Liver (tissue), 9 donors: ENCODE measurements around the gene NDFIP2. TPM values are rescaled to one million over a fixed set of nuclear protein-coding genes. Genes with fewer than 3 reads are reported as not detected.

Source experiments
- DNase-seq: peaks from one replicate; pipeline ENCODE4 v3.0.0-alpha.2; 2017; ENCODE audit warnings: low spot score
- H3K27ac ChIP-seq, 2 donors: one replicate each; pipeline ENCODE4 v1.7.0; 2013; ENCODE audit warnings: inconsistent platforms in 2 of 2, low read length in 2 of 2, control low read depth in 1 of 2, low read depth in 1 of 2, mild to moderate bottlenecking in 1 of 2
- H3K27me3 ChIP-seq, 4 donors: one replicate each; pipeline versions ENCODE4 v1.6.1 to v1.7.0; 2013; ENCODE audit warnings: low read length in 3 of 4, inconsistent platforms in 1 of 4, mild to moderate bottlenecking in 1 of 4, moderate library complexity in 1 of 4; ENCODE audit not compliant: control insufficient read depth in 4 of 4, insufficient read depth in 4 of 4
- H3K36me3 ChIP-seq, 4 donors: one replicate each; pipeline versions ENCODE4 v1.6.1 to v1.7.0; 2013; ENCODE audit warnings: low read length in 3 of 4, mild to moderate bottlenecking in 3 of 4, low read depth in 1 of 4, moderate library complexity in 1 of 4; ENCODE audit not compliant: control insufficient read depth in 4 of 4, insufficient read depth in 3 of 4
- H3K4me1 ChIP-seq, 4 donors: one replicate each; pipeline versions ENCODE4 v1.6.1 to v1.7.0; 2013; ENCODE audit warnings: low read length in 3 of 4, mild to moderate bottlenecking in 3 of 4, moderate library complexity in 1 of 4; ENCODE audit not compliant: control insufficient read depth in 4 of 4, insufficient read depth in 4 of 4
- H3K4me3 ChIP-seq, 3 donors: one replicate each; pipeline versions ENCODE4 v1.6.1 to v1.7.0; 2013; ENCODE audit warnings: low read length in 3 of 3, control low read depth in 1 of 3, low read depth in 1 of 3, mild to moderate bottlenecking in 1 of 3
- H3K9ac ChIP-seq, 2 donors: one replicate each; pipeline ENCODE4 v1.7.0; 2013; ENCODE audit warnings: low read length in 2 of 2, mild to moderate bottlenecking in 2 of 2, moderate library complexity in 2 of 2, control low read depth in 1 of 2, low read depth in 1 of 2
- H3K9me3 ChIP-seq, 4 donors: one replicate each; pipeline versions ENCODE4 v1.6.1 to v1.7.0; 2013; ENCODE audit warnings: low read length in 3 of 4; ENCODE audit not compliant: control insufficient read depth in 4 of 4
- EGR1 ChIP-seq, 2 donors: IDR thresholded peaks; 2 replicates each; pipeline ENCODE4 v1.6.1; 2016 to 2018; ENCODE audit warnings: antibody characterized with exemption in 2 of 2, low read depth in 2 of 2
- FOXA1 ChIP-seq: IDR thresholded peaks from 2 replicates; pipeline ENCODE4 v1.6.1; 2016; ENCODE audit warnings: antibody characterized with exemption
- FOXA2 ChIP-seq: IDR thresholded peaks from 2 replicates; pipeline ENCODE4 v1.6.1; 2016; ENCODE audit warnings: antibody characterized with exemption
- GABPA ChIP-seq, 2 donors: IDR thresholded peaks in 1 of 2; conservative IDR thresholded peaks in 1 of 2; 2 replicates each; pipeline ENCODE4 v1.6.1; 2016; ENCODE audit warnings: antibody characterized with exemption in 2 of 2, mild to moderate bottlenecking in 1 of 2, moderate library complexity in 1 of 2
- HNF4A ChIP-seq, 2 donors: conservative IDR thresholded peaks; 2 replicates each; pipeline ENCODE4 v1.6.1; 2016; ENCODE audit warnings: antibody characterized with exemption in 2 of 2, mild to moderate bottlenecking in 2 of 2
- JUND ChIP-seq, 2 donors: IDR thresholded peaks; 2 replicates each; pipeline ENCODE4 v1.6.1; 2016; ENCODE audit warnings: antibody characterized with exemption in 2 of 2
- NR2F2 ChIP-seq: IDR thresholded peaks from 2 replicates; pipeline ENCODE4 v1.6.1; 2016; ENCODE audit warnings: antibody characterized with exemption
- RAD21 ChIP-seq, 2 donors: IDR thresholded peaks; 2 replicates each; pipeline ENCODE4 v1.6.1; 2016; ENCODE audit warnings: antibody characterized with exemption in 2 of 2, mild to moderate bottlenecking in 2 of 2
- RXRA ChIP-seq, 2 donors: IDR thresholded peaks; 2 replicates each; pipeline ENCODE4 v1.6.1; 2017 to 2018; ENCODE audit warnings: antibody characterized with exemption in 2 of 2, mild to moderate bottlenecking in 1 of 2
- SP1 ChIP-seq: IDR thresholded peaks from 2 replicates; pipeline ENCODE4 v1.6.1; 2018; ENCODE audit warnings: antibody characterized with exemption, mild to moderate bottlenecking
- TAF1 ChIP-seq: conservative IDR thresholded peaks from 2 replicates; pipeline ENCODE4 v1.6.1; 2016; ENCODE audit warnings: antibody characterized with exemption, mild to moderate bottlenecking
- YY1 ChIP-seq: IDR thresholded peaks from 2 replicates; pipeline ENCODE4 v1.6.1; 2016; ENCODE audit warnings: antibody characterized with exemption, mild to moderate bottlenecking
- WGBS: extraction: QIAGEN DNeasy Blood & Tissue Kit; methylation state at CpG from one replicate; pipeline ENCODE4 v1.1.7; 2013; 5-methylcytosine and 5-hydroxymethylcytosine counted together
- polyA plus RNA-seq, 2 donors: library from polyadenylated mRNA; stranded (reverse) in 1 of 2; unstranded in 1 of 2; fragments of 200-250 nt in 1 of 2; fragments of >200 nt in 1 of 2; fragmentation: Nextera tagmentation in 1 of 2; extraction: Ambion mirVana in 1 of 2; gene quantifications; one replicate each; pipeline versions ENCODE4 v1.2.1 to v1.2.3, GENCODE V29; 2013 to 2015
- total RNA-seq, 2 donors: library from RNA; depleted of rRNA; stranded (reverse); fragments of >200 nt; gene quantifications; one replicate each; pipeline ENCODE4 v1.2.3, GENCODE V29; 2014
- TF ChIP-seq, protein P1 (sequence below): fragments of 150-350 bp; IDR thresholded peaks from 2 replicates; pipeline ENCODE4 v1.5.1; 2017; ENCODE audit warnings: improper control_type of control experiment, low read depth, low read length; ENCODE audit not compliant: missing input control
- TF ChIP-seq, protein P2 (sequence below): IDR thresholded peaks from 2 replicates; pipeline ENCODE4 v1.6.1; 2016; ENCODE audit warnings: antibody characterized with exemption, mild to moderate bottlenecking
- TF ChIP-seq, protein P3 (sequence below): IDR thresholded peaks from 2 replicates; pipeline ENCODE4 v1.6.1; 2016; ENCODE audit warnings: antibody characterized with exemption
- TF ChIP-seq, protein P4 (sequence below): IDR thresholded peaks from 2 replicates; pipeline ENCODE4 v1.6.1; 2016; ENCODE audit warnings: antibody characterized with exemption
- donor health status: healthy.
- donor health status: healthy.
- donor health status: healthy.
- donor health status: healthy.
- donor health status: healthy.

Gene NDFIP2
- total and polyA plus RNA-seq, 4 donors, result 15.5 to 22.2 (median 16.3) TPM

GRCh38 chr13:79540504-79540903 is 59.5 kb downstream of the NDFIP2 start:
- TF ChIP-seq YY1, result no peak
- peak; percentile 31 to 54 for TF ChIP-seq HNF4A (conservative IDR thresholded peaks at IDR 0.05)
- no peak overlapping the region for H3K4me3 ChIP-seq
- H3K4me1 ChIP-seq, result peaks cover 0 to 2% (median under 1%) of the 10 kb centered on the region in 4 donors
- H3K9me3 ChIP-seq, result no peaks in the 10 kb centered on the region
- H3K27me3 ChIP-seq, result no peaks in the 10 kb centered on the region
- 62% methylated on average over 4 of the region's 4 CpGs for WGBS
- H3K27ac ChIP-seq, result peak overlapping the region in 1 of 2 donors; percentile 35
- peak overlapping the region in 1 of 2 donors; percentile 24 for H3K9ac ChIP-seq
- H3K36me3 ChIP-seq, result peaks cover 0 to 4% (median 1%) of the 10 kb centered on the region in 4 donors
- no peak for DNase-seq

- WGBS, result 3% methylated on average over 1 of the region's 1 CpG
- no peaks in the 10 kb centered on the region for H3K9me3 ChIP-seq
- no peak for DNase-seq
- no peak overlapping the region for H3K4me3 ChIP-seq
- peak; percentile 90 to 91 for TF ChIP-seq RAD21 (IDR thresholded peaks at IDR 0.05)
- TF ChIP-seq, protein P1, sequence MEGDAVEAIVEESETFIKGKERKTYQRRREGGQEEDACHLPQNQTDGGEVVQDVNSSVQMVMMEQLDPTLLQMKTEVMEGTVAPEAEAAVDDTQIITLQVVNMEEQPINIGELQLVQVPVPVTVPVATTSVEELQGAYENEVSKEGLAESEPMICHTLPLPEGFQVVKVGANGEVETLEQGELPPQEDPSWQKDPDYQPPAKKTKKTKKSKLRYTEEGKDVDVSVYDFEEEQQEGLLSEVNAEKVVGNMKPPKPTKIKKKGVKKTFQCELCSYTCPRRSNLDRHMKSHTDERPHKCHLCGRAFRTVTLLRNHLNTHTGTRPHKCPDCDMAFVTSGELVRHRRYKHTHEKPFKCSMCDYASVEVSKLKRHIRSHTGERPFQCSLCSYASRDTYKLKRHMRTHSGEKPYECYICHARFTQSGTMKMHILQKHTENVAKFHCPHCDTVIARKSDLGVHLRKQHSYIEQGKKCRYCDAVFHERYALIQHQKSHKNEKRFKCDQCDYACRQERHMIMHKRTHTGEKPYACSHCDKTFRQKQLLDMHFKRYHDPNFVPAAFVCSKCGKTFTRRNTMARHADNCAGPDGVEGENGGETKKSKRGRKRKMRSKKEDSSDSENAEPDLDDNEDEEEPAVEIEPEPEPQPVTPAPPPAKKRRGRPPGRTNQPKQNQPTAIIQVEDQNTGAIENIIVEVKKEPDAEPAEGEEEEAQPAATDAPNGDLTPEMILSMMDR, result peak; percentile 87
- TF ChIP-seq GABPA (IDR thresholded peaks at IDR 0.05 in 1 of 2, conservative IDR thresholded peaks at IDR 0.05 in 1 of 2), result no peak
- no peak for TF ChIP-seq FOXA1
- TF ChIP-seq JUND (IDR thresholded peaks at IDR 0.05), result no peak
- TF ChIP-seq SP1, result no peak
- TF ChIP-seq, protein P2, sequence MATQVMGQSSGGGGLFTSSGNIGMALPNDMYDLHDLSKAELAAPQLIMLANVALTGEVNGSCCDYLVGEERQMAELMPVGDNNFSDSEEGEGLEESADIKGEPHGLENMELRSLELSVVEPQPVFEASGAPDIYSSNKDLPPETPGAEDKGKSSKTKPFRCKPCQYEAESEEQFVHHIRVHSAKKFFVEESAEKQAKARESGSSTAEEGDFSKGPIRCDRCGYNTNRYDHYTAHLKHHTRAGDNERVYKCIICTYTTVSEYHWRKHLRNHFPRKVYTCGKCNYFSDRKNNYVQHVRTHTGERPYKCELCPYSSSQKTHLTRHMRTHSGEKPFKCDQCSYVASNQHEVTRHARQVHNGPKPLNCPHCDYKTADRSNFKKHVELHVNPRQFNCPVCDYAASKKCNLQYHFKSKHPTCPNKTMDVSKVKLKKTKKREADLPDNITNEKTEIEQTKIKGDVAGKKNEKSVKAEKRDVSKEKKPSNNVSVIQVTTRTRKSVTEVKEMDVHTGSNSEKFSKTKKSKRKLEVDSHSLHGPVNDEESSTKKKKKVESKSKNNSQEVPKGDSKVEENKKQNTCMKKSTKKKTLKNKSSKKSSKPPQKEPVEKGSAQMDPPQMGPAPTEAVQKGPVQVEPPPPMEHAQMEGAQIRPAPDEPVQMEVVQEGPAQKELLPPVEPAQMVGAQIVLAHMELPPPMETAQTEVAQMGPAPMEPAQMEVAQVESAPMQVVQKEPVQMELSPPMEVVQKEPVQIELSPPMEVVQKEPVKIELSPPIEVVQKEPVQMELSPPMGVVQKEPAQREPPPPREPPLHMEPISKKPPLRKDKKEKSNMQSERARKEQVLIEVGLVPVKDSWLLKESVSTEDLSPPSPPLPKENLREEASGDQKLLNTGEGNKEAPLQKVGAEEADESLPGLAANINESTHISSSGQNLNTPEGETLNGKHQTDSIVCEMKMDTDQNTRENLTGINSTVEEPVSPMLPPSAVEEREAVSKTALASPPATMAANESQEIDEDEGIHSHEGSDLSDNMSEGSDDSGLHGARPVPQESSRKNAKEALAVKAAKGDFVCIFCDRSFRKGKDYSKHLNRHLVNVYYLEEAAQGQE, result no peak
- no peak for TF ChIP-seq RXRA (IDR thresholded peaks at IDR 0.05)
- TF ChIP-seq NR2F2, result no peak
- no peak overlapping the region for H3K9ac ChIP-seq
- peaks cover 2 to 5% (median 3%) of the 10 kb centered on the region in 4 donors for H3K4me1 ChIP-seq
- H3K27ac ChIP-seq, result no peak overlapping the region
- H3K27me3 ChIP-seq, result no peaks in the 10 kb centered on the region
- H3K36me3 ChIP-seq, result peaks cover 0 to 4% (median 1%) of the 10 kb centered on the region in 4 donors
Observed at GRCh38 chr13:79541426-79542049, 60.6 kb downstream of the NDFIP2 start.

- Histone ChIP-seq H3K4me3 (no peak overlapping the region), H3K4me1 (peaks cover 5 to 10% (median 7%) of the 10 kb centered on the region in 4 donors), H3K9ac (no peak overlapping the region), H3K9me3 (no peaks in the 10 kb centered on the region), H3K27ac (no peak overlapping the region), H3K27me3 (no peaks in the 10 kb centered on the region), H3K36me3 (peaks cover 0 to 3% (median 0%) of the 10 kb centered on the region in 4 donors)
- no peak for DNase-seq
- WGBS, result 88% methylated on average over 1 of the region's 1 CpG
- TF ChIP-seq TAF1 (no peak), NR2F2 (no peak), FOXA1 (no peak), GABPA (IDR thresholded peaks at IDR 0.05 in 1 of 2, conservative IDR thresholded peaks at IDR 0.05 in 1 of 2) (no peak), FOXA2 (no peak), EGR1 (IDR thresholded peaks at IDR 0.05; ENCODE audit: low read depth in 2 of 2) (no peak), RAD21 (IDR thresholded peaks at IDR 0.05) (no peak), SP1 (no peak), YY1 (no peak), HNF4A (conservative IDR thresholded peaks at IDR 0.05) (no peak), RXRA (IDR thresholded peaks at IDR 0.05) (no peak)
- TF ChIP-seq, protein P3, sequence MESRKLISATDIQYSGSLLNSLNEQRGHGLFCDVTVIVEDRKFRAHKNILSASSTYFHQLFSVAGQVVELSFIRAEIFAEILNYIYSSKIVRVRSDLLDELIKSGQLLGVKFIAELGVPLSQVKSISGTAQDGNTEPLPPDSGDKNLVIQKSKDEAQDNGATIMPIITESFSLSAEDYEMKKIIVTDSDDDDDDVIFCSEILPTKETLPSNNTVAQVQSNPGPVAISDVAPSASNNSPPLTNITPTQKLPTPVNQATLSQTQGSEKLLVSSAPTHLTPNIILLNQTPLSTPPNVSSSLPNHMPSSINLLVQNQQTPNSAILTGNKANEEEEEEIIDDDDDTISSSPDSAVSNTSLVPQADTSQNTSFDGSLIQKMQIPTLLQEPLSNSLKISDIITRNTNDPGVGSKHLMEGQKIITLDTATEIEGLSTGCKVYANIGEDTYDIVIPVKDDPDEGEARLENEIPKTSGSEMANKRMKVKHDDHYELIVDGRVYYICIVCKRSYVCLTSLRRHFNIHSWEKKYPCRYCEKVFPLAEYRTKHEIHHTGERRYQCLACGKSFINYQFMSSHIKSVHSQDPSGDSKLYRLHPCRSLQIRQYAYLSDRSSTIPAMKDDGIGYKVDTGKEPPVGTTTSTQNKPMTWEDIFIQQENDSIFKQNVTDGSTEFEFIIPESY, result no peak
- TF ChIP-seq, protein P4, sequence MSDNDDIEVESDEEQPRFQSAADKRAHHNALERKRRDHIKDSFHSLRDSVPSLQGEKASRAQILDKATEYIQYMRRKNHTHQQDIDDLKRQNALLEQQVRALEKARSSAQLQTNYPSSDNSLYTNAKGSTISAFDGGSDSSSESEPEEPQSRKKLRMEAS, result no peak
Observed at GRCh38 chr13:79543883-79544282, 62.9 kb downstream of the NDFIP2 start.
